NCI-H187 (cell line): Measurements from ENCODE around the gene HUS1B.

Experiments used
- DNase-seq, 2 experiments: peaks; one replicate each; lab custom pipeline; 2025; lab: John Stamatoyannopoulos, UW

Gene HUS1B

DNA sequence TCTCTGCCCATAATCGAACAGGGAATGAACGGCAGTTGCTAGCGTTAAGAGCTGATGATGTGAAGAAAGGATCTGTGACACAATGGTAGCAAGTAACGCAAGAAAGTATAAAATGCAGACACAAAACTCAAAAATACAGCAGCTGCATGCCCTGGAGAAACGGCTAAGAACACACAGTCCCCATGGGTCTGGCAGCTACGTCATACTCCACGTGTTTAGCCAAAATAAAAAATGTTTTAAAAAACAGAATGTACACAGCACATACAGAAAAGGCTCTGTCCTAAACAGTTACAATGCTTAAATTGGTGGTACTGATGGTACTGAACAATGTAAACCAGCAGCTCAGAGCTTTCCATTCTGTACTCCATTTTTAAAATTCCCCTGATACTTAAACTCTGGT lies 34.4 kb downstream of the HUS1B start:
- no peak for DNase-seq

DNA sequence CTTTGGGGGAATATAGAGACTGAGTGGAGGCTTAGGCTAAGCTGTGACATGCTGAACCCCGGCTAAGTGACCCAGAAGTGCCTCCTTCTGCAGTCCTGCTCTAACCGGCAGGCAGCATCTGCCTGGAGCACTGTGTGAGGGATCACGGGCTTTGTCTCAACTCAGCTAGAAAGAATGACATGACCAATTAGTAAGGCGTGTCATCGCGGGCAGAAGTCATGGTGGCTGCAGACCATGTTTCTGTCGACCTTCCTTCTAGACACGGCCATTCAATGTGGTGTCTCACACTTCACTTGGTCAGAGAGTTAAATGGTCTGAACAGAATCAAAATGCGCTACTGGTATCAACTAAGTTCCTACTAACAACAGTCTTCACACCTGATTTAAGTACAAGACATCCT lies 35.0 kb downstream of the HUS1B start:
- no peak for DNase-seq

DNA sequence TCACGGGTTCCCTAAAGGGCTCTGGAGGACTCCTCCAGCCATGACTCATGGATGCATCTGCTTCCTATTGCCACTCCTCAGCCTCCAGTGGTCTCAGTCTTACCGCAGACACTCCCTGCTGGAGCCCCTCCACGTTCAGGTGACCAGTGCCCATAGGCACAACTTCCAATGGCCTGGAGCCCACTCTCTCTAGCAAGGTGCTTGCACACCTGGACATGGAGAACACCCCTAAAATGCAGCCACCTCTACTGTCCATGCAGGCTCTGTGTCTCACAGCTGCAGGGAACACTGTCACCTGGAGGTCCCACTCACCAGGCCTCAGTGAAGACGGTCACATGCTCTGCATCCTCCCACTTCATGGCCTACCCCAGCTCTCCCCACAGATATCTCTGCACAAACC lies 36.0 kb downstream of the HUS1B start:
- no peak for DNase-seq

DNA sequence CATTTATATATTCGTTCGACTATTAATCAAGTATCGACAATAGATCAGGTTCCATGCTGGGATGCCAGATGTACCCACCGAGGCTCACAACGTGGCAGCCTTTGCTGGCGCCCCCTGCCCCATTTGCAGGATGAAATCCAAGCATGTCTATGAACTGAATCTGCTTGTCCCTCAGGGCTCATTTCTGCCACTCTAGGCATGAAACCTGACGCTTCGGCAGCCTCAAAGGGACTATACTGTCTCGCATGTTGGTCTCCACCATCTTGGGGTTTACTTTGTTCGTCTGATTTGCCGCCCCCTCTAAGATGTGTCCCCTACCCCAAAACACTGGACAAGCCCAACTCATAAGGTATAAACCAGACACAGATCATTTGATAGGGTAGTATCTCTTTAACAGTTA lies 36.7 kb downstream of the HUS1B start:
- DNase-seq: no peak

DNA sequence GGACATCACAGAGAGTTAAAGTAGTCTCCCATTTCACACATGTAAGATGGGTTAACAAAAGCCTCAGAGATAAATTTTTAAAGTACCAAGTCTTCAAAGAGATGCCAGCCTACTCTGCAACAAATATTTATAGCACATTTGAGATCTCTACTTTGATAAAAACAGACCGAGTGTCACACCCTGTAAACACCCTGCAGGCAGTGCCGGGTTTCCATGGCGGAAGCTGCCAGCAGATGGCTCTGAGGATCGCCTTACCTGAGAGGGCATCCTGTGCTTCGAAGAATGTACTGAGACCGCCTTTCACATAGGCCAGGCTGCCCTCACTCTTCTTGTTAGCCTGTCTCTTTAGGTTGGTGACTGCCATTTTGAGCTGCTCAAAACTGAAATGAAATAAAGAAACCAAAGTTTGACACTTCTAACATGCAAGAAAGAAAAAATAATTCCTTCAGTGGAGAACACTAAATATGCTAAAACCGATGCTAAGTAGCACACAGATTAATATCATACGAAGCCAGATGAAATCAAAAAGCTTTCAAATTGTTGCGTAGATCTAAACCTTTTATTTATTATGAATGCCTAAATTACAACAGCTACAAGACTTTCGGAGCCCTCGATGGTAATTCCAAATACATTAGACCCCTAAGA lies 39.3 kb downstream of the HUS1B start:
- DNase-seq: no peak

DNA sequence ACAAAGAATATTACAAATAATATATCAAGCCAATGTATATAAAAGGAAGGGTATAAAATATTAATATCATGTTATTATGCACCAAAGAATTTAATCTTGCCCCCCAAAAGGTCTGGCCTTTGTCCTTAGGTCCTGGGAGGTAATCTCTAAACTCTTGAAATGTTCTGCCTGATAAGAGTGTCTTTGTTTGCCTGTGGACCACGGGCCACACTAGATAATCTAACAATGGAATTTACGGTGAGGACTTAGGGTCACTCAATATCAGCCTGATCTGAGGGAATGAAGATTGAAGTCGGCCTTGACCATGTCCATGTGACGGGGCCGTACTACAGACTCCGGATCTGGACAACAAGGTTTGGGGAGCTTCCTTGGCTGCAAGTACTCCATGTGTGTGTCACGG lies 42.9 kb downstream of the HUS1B start:
- no peak for DNase-seq

DNA sequence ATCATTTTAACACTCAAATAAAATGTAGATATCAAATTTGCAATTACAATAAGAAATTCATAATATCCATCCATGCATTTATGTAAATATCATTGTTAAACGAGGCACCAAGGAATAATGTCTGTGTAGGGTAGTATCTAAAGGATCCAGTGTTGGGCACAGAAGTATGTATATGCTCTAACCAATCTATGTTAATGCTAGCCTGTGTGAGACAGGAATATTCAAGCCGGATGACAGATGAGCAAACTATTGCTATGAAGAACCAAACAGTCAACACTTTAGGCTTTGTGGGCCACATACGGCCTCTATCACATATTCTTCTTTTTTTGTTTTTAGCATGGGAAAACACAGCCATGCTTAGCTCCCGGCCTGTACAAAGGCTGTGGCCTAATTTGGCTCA lies 45.0 kb downstream of the HUS1B start:
- no peak for DNase-seq

DNA sequence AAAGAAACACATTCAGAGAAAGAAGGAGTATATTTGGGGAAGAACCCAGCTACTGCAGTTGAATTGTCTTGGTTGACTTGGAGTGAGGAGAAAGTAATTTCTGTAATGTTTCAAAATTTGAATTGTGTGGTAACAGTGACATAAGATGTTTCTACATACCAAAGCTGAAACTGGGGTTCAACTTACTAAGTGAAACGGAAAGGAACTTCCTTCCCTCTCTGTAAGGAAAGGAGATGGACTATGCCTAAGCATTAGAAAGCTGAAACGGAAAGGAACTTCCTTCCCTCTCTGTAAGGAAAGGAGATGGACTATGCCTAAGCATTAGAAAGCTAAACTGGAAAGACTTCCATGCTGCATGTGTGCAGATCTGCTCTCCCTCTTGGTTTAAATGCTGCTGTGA lies 46.0 kb downstream of the HUS1B start:
- DNase-seq: no peak

DNA sequence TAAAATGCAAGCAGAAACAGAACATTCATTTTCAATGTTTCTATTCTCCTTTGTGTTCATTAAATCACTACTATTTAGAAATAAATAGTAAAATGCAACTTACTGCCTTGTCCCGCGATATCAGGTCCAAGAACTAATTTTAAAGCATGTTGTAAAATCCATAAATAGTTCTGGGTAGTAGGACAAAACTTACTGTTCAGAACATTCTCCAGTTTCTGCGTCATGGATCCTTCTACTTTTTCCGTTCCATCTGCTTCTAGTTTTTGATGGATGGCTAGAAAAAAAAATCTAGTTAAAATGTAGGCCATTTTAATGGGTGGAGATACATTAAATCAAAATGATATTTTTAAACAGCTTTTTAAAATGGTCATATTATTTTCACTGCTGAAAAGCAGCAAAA lies 47.0 kb downstream of the HUS1B start:
- no peak for DNase-seq

DNA sequence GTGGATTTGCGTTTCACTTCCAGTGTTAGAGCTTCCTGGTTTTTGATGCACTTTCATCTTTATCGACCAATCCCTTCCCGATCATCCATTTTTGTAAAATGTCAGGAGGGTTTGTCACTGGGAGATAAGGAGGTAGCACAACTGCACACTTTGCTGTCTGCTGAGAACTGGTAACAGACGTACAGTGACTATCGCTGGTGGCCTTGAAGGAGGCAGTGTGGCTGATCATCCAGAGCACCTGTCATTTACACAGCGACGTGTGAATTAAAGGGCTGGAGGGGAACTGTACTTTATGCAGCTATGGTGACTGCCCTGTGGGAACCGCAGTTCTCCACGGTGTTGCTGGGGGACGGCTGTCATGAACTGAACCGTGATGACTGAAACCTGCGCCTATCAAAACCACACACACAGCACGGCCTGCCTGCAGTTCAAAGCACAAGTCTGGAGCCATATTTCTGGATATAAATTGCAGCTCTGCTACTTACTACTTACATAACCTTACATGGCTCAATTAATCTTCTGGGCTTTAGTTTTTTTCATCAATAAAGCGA lies 50.0 kb downstream of the HUS1B start:
- DNase-seq: no peak
